B cell (primary cell): ENCODE data around the gene CD300LB. TPM values are rescaled to one million over a fixed set of nuclear protein-coding genes. Genes with fewer than 3 reads are reported as not detected.

ENCODE experiments used
- ATAC-seq: fragments of 200-7000 bp; cut with Tn5 transposase; one replicate; pipeline ENCODE4 v1.10.0; 2021; ENCODE audit warnings: low read depth, mild to moderate bottlenecking, moderate number of reproducible peaks, moderate library complexity
- CTCF ChIA-PET: fragments of 350-600 bp; sonication (Branson Sonifier 250); formaldehyde crosslinking; loops from one replicate; lab custom pipeline; 2021; ENCODE audit warnings: antibody characterized with exemption, inconsistent platforms; lab: Charles Lee
- POLR2A ChIA-PET: fragments of 350-600 bp; sonication (Branson Sonifier 250); formaldehyde crosslinking; loops from one replicate; lab custom pipeline; 2021; ENCODE audit warnings: antibody characterized with exemption; lab: Charles Lee
- DNase-seq: peaks from one replicate; pipeline ENCODE4 v3.0.0; 2013
- H2AFZ ChIP-seq: 2 replicates; pipeline ENCODE4 v1.6.1; 2012; ENCODE audit warnings: mild to moderate bottlenecking, low read depth, low read length; ENCODE audit not compliant: insufficient read depth, poor library complexity, severe bottlenecking
- H3K27ac ChIP-seq, 2 donors: 1 replicate in 1 of 2; 2 replicates in 1 of 2; pipeline ENCODE4 v1.5.1; 2012 to 2013; ENCODE audit warnings: low read length in 2 of 2, mild to moderate bottlenecking in 2 of 2, moderate library complexity in 1 of 2
- H3K27me3 ChIP-seq, 4 experiments: fragments of 200-600 bp in 1 of 4; sonication (generic) in 1 of 4; replicated peaks in 1 of 4; 1 replicate in 2 of 4; 2 replicates in 2 of 4; pipeline versions ENCODE4 v1.6.1 to v1.7.0; 2013 to 2016; ENCODE audit warnings: low read length in 3 of 4, mild to moderate bottlenecking in 2 of 4, mixed read lengths in 1 of 4, moderate library complexity in 1 of 4; ENCODE audit not compliant: insufficient read depth in 4 of 4, control insufficient read depth in 3 of 4; ENCODE audit errors: control extremely low read depth in 1 of 4
- H3K36me3 ChIP-seq, 2 experiments: replicated peaks in 1 of 2; 1 replicate in 1 of 2; 2 replicates in 1 of 2; pipeline versions ENCODE4 v1.6.1 to v1.7.1; 2013; ENCODE audit warnings: low read length in 1 of 2; ENCODE audit not compliant: insufficient read depth in 2 of 2, control insufficient read depth in 1 of 2; ENCODE audit errors: control extremely low read depth in 1 of 2, extremely low read depth in 1 of 2
- H3K4me1 ChIP-seq, 2 donors: fragments of 200-600 bp in 1 of 2; sonication (generic) in 1 of 2; 1 replicate in 1 of 2; 2 replicates in 1 of 2; pipeline versions ENCODE4 v1.5.1 to v1.6.1; 2013 to 2017; ENCODE audit warnings: low read length in 2 of 2; ENCODE audit not compliant: control insufficient read depth in 2 of 2, insufficient read depth in 2 of 2
- H3K4me2 ChIP-seq: replicated peaks from 2 replicates; pipeline ENCODE3; 2012; ENCODE audit warnings: mild to moderate bottlenecking, low read depth, low read length; ENCODE audit not compliant: poor library complexity, severe bottlenecking
- H3K4me3 ChIP-seq, 5 experiments: fragments of 200-600 bp in 1 of 5; sonication (generic) in 1 of 5; 1 replicate in 3 of 5; 2 replicates in 2 of 5; pipeline versions ENCODE4 v1.5.1 to v1.7.0; 2011 to 2016; ENCODE audit warnings: low read length in 4 of 5, mild to moderate bottlenecking in 4 of 5, low read depth in 2 of 5, control low read depth in 1 of 5, moderate library complexity in 1 of 5; ENCODE audit not compliant: insufficient read depth in 1 of 5; ENCODE audit errors: control extremely low read depth in 1 of 5, extremely low read depth in 1 of 5
- H3K79me2 ChIP-seq: fragments of 200-600 bp; sonication (generic); one replicate; pipeline ENCODE4 v1.6.0; 2016; ENCODE audit warnings: low read length; ENCODE audit not compliant: control insufficient read depth, insufficient read depth
- H3K9ac ChIP-seq: fragments of 200-600 bp; sonication (generic); 2 replicates; pipeline ENCODE4 v1.6.1; 2017; ENCODE audit warnings: mild to moderate bottlenecking, low read length, moderate library complexity
- H3K9me3 ChIP-seq, 3 donors: one replicate each; pipeline versions ENCODE4 v1.6.1 to v1.7.1; 2013; ENCODE audit warnings: low read length in 2 of 3; ENCODE audit not compliant: control insufficient read depth in 2 of 3, insufficient read depth in 1 of 3; ENCODE audit errors: control extremely low read depth in 1 of 3
- H4K20me1 ChIP-seq: 2 replicates; pipeline ENCODE4 v1.6.0; 2012; ENCODE audit warnings: mild to moderate bottlenecking, low read length; ENCODE audit not compliant: insufficient read depth, control insufficient read depth, poor library complexity, severe bottlenecking
- H3K27ac Mint-ChIP-seq: one replicate; pipeline ENCODE4 v1.8.0; 2021; ENCODE audit warnings: mixed read lengths
- H3K27me3 Mint-ChIP-seq: one replicate; pipeline ENCODE4 v1.8.0; 2021; ENCODE audit warnings: mixed read lengths
- H3K4me1 Mint-ChIP-seq: one replicate; pipeline ENCODE4 v1.8.0; 2021; ENCODE audit warnings: mixed read lengths
- H3K4me3 Mint-ChIP-seq: one replicate; pipeline ENCODE4 v1.8.0; 2021; ENCODE audit warnings: mixed read lengths
- H3K9me3 Mint-ChIP-seq: one replicate; pipeline ENCODE4 v1.8.0; 2022; ENCODE audit warnings: mixed read lengths; ENCODE audit not compliant: insufficient read depth
- EZH2 ChIP-seq: IDR thresholded peaks from 2 replicates; pipeline ENCODE4 v1.6.1; 2012; ENCODE audit warnings: borderline replicate concordance, low read depth, mild to moderate bottlenecking, moderate library complexity, low read length; ENCODE audit not compliant: insufficient read depth, poor library complexity, severe bottlenecking
- WGBS: methylation state at CpG from one replicate; pipeline ENCODE4 v1.1.5; 2013; ENCODE audit warnings: missing lambda C conversion rate; ENCODE audit not compliant: insufficient coverage; 5-methylcytosine and 5-hydroxymethylcytosine counted together
- intact Hi-C: fragments of 100-400 bp; cut with micrococcal nuclease; formaldehyde crosslinking; loops from one replicate; pipeline ENCODE4 v1.10.0; 2022
- polyA plus RNA-seq: library from polyadenylated mRNA; depleted of rRNA; stranded (reverse); fragments of >200 nt; gene quantifications from 2 replicates; pipeline ENCODE4 v1.2.3, GENCODE V29; 2012
- total RNA-seq, 2 donors: library from RNA; stranded (reverse); fragments of 120-200 nt in 1 of 2; gene quantifications; 1 replicate in 1 of 2; 2 replicates in 1 of 2; pipeline versions ENCODE4 v1.2.3 to v1.2.4, GENCODE V29; 2013 to 2022
- TF ChIP-seq, protein P1 (sequence below): fragments of 200-600 bp; IDR thresholded peaks from one replicate; pipeline ENCODE4 v1.8.0; 2022; ENCODE audit warnings: antibody characterized with exemption, mild to moderate bottlenecking

Gene CD300LB
- total and polyA plus RNA-seq, 2 donors (not counting 1 experiment from before 2014, with no cell fraction given): 0.12 to 0.39 TPM

GRCh38 chr17:74524653-74525464 is 6.4 kb downstream of the CD300LB start:
- WGBS: 93% methylated on average over 3 of the region's 11 CpGs
- H3K79me2 ChIP-seq: no peaks in the 10 kb centered on the region
- no peak for ATAC-seq
- Mint-ChIP-seq H3K4me3 (no peak overlapping the region), H3K27me3 (peaks cover 18% of the 10 kb centered on the region), H3K4me1 (peaks cover 24% of the 10 kb centered on the region), H3K9me3 (no peaks in the 10 kb centered on the region), H3K27ac (no peak overlapping the region)
- H3K36me3 ChIP-seq: no peaks in the 10 kb centered on the region
- H4K20me1 ChIP-seq: no peaks in the 10 kb centered on the region
- no peak overlapping the region for H2AFZ ChIP-seq
- peaks cover 0 to 5% (median 0%) of the 10 kb centered on the region in 3 donors for H3K9me3 ChIP-seq
- DNase-seq: no peak
- H3K27ac ChIP-seq: no peak overlapping the region
- CTCF ChIA-PET: interaction anchor here (1.6 kb wide), 1 partner anchor 146 kb away, joined by 3 read pairs; no protein-coding TSS in a partner anchor
- H3K9ac ChIP-seq: no peak overlapping the region
- H3K4me1 ChIP-seq: peaks cover 28 to 40% of the 10 kb centered on the region in 2 donors
- no peak overlapping the region for H3K4me2 ChIP-seq
- intact Hi-C loops: no loop called here
- POLR2A ChIA-PET: interaction anchor here (0.6 kb wide), 2 partner anchors 27 to 70 kb away, joined by 3 to 5 read pairs; no protein-coding TSS in a partner anchor
- peaks cover 0 to 3% (median 0%) of the 10 kb centered on the region in 4 experiments for H3K27me3 ChIP-seq
- TF ChIP-seq EZH2: no peak
- TF ChIP-seq, protein P1, sequence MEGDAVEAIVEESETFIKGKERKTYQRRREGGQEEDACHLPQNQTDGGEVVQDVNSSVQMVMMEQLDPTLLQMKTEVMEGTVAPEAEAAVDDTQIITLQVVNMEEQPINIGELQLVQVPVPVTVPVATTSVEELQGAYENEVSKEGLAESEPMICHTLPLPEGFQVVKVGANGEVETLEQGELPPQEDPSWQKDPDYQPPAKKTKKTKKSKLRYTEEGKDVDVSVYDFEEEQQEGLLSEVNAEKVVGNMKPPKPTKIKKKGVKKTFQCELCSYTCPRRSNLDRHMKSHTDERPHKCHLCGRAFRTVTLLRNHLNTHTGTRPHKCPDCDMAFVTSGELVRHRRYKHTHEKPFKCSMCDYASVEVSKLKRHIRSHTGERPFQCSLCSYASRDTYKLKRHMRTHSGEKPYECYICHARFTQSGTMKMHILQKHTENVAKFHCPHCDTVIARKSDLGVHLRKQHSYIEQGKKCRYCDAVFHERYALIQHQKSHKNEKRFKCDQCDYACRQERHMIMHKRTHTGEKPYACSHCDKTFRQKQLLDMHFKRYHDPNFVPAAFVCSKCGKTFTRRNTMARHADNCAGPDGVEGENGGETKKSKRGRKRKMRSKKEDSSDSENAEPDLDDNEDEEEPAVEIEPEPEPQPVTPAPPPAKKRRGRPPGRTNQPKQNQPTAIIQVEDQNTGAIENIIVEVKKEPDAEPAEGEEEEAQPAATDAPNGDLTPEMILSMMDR: no peak
- no peak overlapping the region for H3K4me3 ChIP-seq

DNA sequence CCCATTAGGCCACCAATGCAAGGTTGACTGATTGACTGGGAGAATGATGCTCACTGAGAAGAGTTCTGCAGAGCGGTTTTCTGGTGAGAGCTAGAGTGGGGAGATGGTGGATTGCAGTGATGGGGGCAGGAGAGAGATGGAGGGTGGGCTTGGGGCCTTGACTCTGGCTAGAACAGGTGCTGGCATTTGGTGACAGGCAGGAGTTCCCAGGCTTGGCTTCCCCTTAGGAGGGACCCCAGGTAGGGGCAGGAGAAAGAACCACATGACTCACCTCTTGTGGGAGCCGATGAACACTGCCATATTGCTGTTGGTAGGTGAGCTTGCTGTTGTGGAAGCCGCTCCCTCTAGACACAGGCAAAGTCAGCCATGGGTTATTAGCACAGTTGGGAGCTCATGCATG is 8.0 kb downstream of the CD300LB start:
- Histone ChIP-seq H3K27me3 (peaks cover 0 to 3% (median 0%) of the 10 kb centered on the region in 4 experiments), H3K27ac (no peak overlapping the region), H3K36me3 (no peaks in the 10 kb centered on the region), H3K79me2 (no peaks in the 10 kb centered on the region), H3K4me3 (no peak overlapping the region), H3K9me3 (peaks cover 0 to 5% (median 0%) of the 10 kb centered on the region in 3 donors), H3K4me1 (peaks cover 24 to 30% of the 10 kb centered on the region in 2 donors), H4K20me1 (no peaks in the 10 kb centered on the region), H2AFZ (no peak overlapping the region), H3K4me2 (no peak overlapping the region), H3K9ac (no peak overlapping the region)
- intact Hi-C loops: no loop called here
- POLR2A ChIA-PET: interaction anchor here (0.5 kb wide), 1 partner anchor 133 kb away, joined by 8 read pairs; no protein-coding TSS in a partner anchor
- Mint-ChIP-seq H3K27ac (no peak overlapping the region), H3K9me3 (no peaks in the 10 kb centered on the region), H3K27me3 (peaks cover 18% of the 10 kb centered on the region), H3K4me3 (no peak overlapping the region), H3K4me1 (peaks cover 18% of the 10 kb centered on the region)
- WGBS: 100% methylated on average over 1 of the region's 3 CpGs
- DNase-seq: no peak
- no peak for TF ChIP-seq EZH2
- TF ChIP-seq, protein P1: no peak
- CTCF ChIA-PET: no interaction called here
- no peak for ATAC-seq
